ENCODE measurements around the gene NME5.

GRCh38 chr5:138179277-138179857, 40.1 kb upstream of the NME5 start:
- TF ChIP-seq CTCF (IDR thresholded peaks at IDR 0.05; ENCODE audit: insufficient read depth, low read length, poor library complexity, severe bottlenecking) (no peak), EZH2phosphoT487 (conservative IDR thresholded peaks at IDR 0.05; ENCODE audit: low read length) (no peak)

Measured in SU-DHL-6 (cell line).